Measurements from ENCODE around the gene TFB1M. TPM values are rescaled to one million over a fixed set of nuclear protein-coding genes. Genes with fewer than 3 reads are reported as not detected.
A peak's percentile ranks its signal among the peaks of the same experiment; 100 is the strongest.

TFB1M gene
- total and polyA plus RNA-seq, 2 donors (not counting 1 experiment from before 2014, with no cell fraction given), result 16.3 to 28.9 TPM

GRCh38 chr6:155284775-155285174 lies 29.5 kb downstream of the TFB1M start:
- no peaks in the 10 kb centered on the region for H3K9me3 ChIP-seq (ENCODE audit: control insufficient read depth, insufficient read depth, low read depth, low read length)
- TF ChIP-seq CTCF (conservative IDR thresholded peaks at IDR 0.05 in 1 of 2, IDR thresholded peaks at IDR 0.05 in 1 of 2; ENCODE audit: low read depth in 1 of 2, low read length in 2 of 2), result no peak
- TF ChIP-seq EZH2 (IDR thresholded peaks at IDR 0.05; ENCODE audit: low read length, missing control alignments), result no peak
- H3K79me2 ChIP-seq (ENCODE audit: control insufficient read depth, insufficient read depth, low read length), result no peaks in the 10 kb centered on the region
- no peak overlapping the region for H3K9ac ChIP-seq (ENCODE audit: insufficient read depth, low read length)
- no peak overlapping the region for H3K4me3 ChIP-seq (replicated peaks in 1 of 4; ENCODE audit: control extremely low read depth in 1 of 4, insufficient read depth in 1 of 4, low read depth in 3 of 4, low read length in 4 of 4)
- H3K36me3 ChIP-seq (ENCODE audit: control insufficient read depth, insufficient read depth, low read length), result no peaks in the 10 kb centered on the region
- no peak overlapping the region for H3K27ac ChIP-seq (ENCODE audit: insufficient read depth, low read length)
- no peak overlapping the region for H3K4me2 ChIP-seq (ENCODE audit: extremely low read depth, insufficient read depth, low read length)
- H3K27me3 ChIP-seq (ENCODE audit: control insufficient read depth, insufficient read depth, low read length), result no peaks in the 10 kb centered on the region
- H2AFZ ChIP-seq (ENCODE audit: low read length), result no peak overlapping the region
- H4K20me1 ChIP-seq (ENCODE audit: control insufficient read depth, extremely low read depth, insufficient read depth, low read length), result no peaks in the 10 kb centered on the region
- no peak for DNase-seq (ENCODE audit: low read depth in 2 of 2)
- no peaks in the 10 kb centered on the region for H3K4me1 ChIP-seq (ENCODE audit: control insufficient read depth, extremely low read depth, insufficient read depth, low read length)

- Histone ChIP-seq H3K27me3 (ENCODE audit: control insufficient read depth, insufficient read depth, low read length) (no peaks in the 10 kb centered on the region), H3K4me3 (replicated peaks in 1 of 4; ENCODE audit: control extremely low read depth in 1 of 4, insufficient read depth in 1 of 4, low read depth in 3 of 4, low read length in 4 of 4) (no peak overlapping the region), H3K9ac (ENCODE audit: insufficient read depth, low read length) (no peak overlapping the region), H3K36me3 (ENCODE audit: control insufficient read depth, insufficient read depth, low read length) (no peaks in the 10 kb centered on the region), H3K79me2 (ENCODE audit: control insufficient read depth, insufficient read depth, low read length) (no peaks in the 10 kb centered on the region), H3K9me3 (ENCODE audit: control insufficient read depth, insufficient read depth, low read depth, low read length) (no peaks in the 10 kb centered on the region), H3K4me1 (ENCODE audit: control insufficient read depth, extremely low read depth, insufficient read depth, low read length) (peaks cover 16% of the 10 kb centered on the region), H3K4me2 (ENCODE audit: extremely low read depth, insufficient read depth, low read length) (no peak overlapping the region), H4K20me1 (ENCODE audit: control insufficient read depth, extremely low read depth, insufficient read depth, low read length) (no peaks in the 10 kb centered on the region), H2AFZ (ENCODE audit: low read length) (no peak overlapping the region), H3K27ac (ENCODE audit: insufficient read depth, low read length) (no peak overlapping the region)
- TF ChIP-seq CTCF (conservative IDR thresholded peaks at IDR 0.05 in 1 of 2, IDR thresholded peaks at IDR 0.05 in 1 of 2; ENCODE audit: low read depth in 1 of 2, low read length in 2 of 2) (no peak), EZH2 (IDR thresholded peaks at IDR 0.05; ENCODE audit: low read length, missing control alignments) (no peak)
- DNase-seq (ENCODE audit: low read depth in 2 of 2), result no peak
These were observed 35.8 kb downstream of the TFB1M start for GRCh38 chr6:155278319-155279049.

- Histone ChIP-seq H3K27ac (ENCODE audit: insufficient read depth, low read length) (no peak overlapping the region), H2AFZ (ENCODE audit: low read length) (no peak overlapping the region), H3K4me3 (replicated peaks in 1 of 4; ENCODE audit: control extremely low read depth in 1 of 4, insufficient read depth in 1 of 4, low read depth in 3 of 4, low read length in 4 of 4) (no peak overlapping the region), H3K9me3 (ENCODE audit: control insufficient read depth, insufficient read depth, low read depth, low read length) (no peaks in the 10 kb centered on the region), H3K9ac (ENCODE audit: insufficient read depth, low read length) (no peak overlapping the region), H4K20me1 (ENCODE audit: control insufficient read depth, extremely low read depth, insufficient read depth, low read length) (no peaks in the 10 kb centered on the region), H3K4me1 (ENCODE audit: control insufficient read depth, extremely low read depth, insufficient read depth, low read length) (peaks cover 28% of the 10 kb centered on the region), H3K36me3 (ENCODE audit: control insufficient read depth, insufficient read depth, low read length) (no peaks in the 10 kb centered on the region), H3K27me3 (ENCODE audit: control insufficient read depth, insufficient read depth, low read length) (no peaks in the 10 kb centered on the region), H3K4me2 (ENCODE audit: extremely low read depth, insufficient read depth, low read length) (no peak overlapping the region), H3K79me2 (ENCODE audit: control insufficient read depth, insufficient read depth, low read length) (no peaks in the 10 kb centered on the region)
- TF ChIP-seq EZH2 (IDR thresholded peaks at IDR 0.05; ENCODE audit: low read length, missing control alignments) (no peak), CTCF (conservative IDR thresholded peaks at IDR 0.05 in 1 of 2, IDR thresholded peaks at IDR 0.05 in 1 of 2; ENCODE audit: low read depth in 1 of 2, low read length in 2 of 2) (no peak)
- DNase-seq (ENCODE audit: low read depth in 2 of 2), result peak in 1 of 2 donors; percentile 12
These were observed 37.6 kb downstream of the TFB1M start for GRCh38 chr6:155276638-155277037.
